HepG2 (cell line): ENCODE results near the gene PLEKHG2. TPM values are rescaled to one million over a fixed set of nuclear protein-coding genes. Genes with fewer than 3 reads are reported as not detected.

Experiments
- ARID5B ChIP-seq: IDR thresholded peaks from 2 replicates; pipeline ENCODE4 v1.4.0; 2020; ENCODE audit warnings: mild to moderate bottlenecking, missing genetic modification reagents
- FOXA1 ChIP-seq, 2 experiments: fragments of 450-650 bp in 1 of 2; sonication (generic) in 1 of 2; formaldehyde crosslinking in 1 of 2; IDR thresholded peaks; 2 replicates each; pipeline versions ENCODE4 v1.4.0 to v1.6.1; 2016 to 2020; ENCODE audit warnings: missing genetic modification reagents in 1 of 2
- JDP2 ChIP-seq: sonication (generic); formaldehyde crosslinking; IDR thresholded peaks from 2 replicates; pipeline ENCODE4 v1.8.1; 2022; ENCODE audit warnings: missing genetic modification reagents, borderline replicate concordance
- KLF13 ChIP-seq: sonication (generic); formaldehyde crosslinking; IDR thresholded peaks from 2 replicates; pipeline ENCODE4 v1.4.0; 2020; ENCODE audit warnings: mild to moderate bottlenecking, missing genetic modification reagents
- MXI1 ChIP-seq: IDR thresholded peaks from 3 replicates; pipeline ENCODE4 v1.6.1; 2012; ENCODE audit warnings: low read depth, low read length, inconsistent platforms, borderline replicate concordance
- NFAT5 ChIP-seq: sonication (generic); formaldehyde crosslinking; IDR thresholded peaks from 2 replicates; pipeline ENCODE4 v1.4.0; 2020; ENCODE audit warnings: missing genetic modification reagents
- SMAD9 ChIP-seq: sonication (generic); formaldehyde crosslinking; IDR thresholded peaks from 2 replicates; pipeline ENCODE4 v1.5.1; 2020; ENCODE audit warnings: mild to moderate bottlenecking, missing genetic modification reagents
- TGIF2 ChIP-seq: IDR thresholded peaks from 2 replicates; pipeline ENCODE4 v1.6.1; 2016; ENCODE audit warnings: control low read depth, missing compliant biosample characterization
- ZBTB39 ChIP-seq: sonication (generic); formaldehyde crosslinking; IDR thresholded peaks from 2 replicates; pipeline ENCODE4 v1.5.0; 2020; ENCODE audit warnings: missing genetic modification reagents
- ZFP36L1 ChIP-seq: sonication (generic); formaldehyde crosslinking; IDR thresholded peaks from 2 replicates; pipeline ENCODE4 v1.8.0; 2022; ENCODE audit warnings: mild to moderate bottlenecking, missing genetic modification reagents, moderate library complexity
- ZNF572 ChIP-seq: sonication (generic); formaldehyde crosslinking; IDR thresholded peaks from 2 replicates; pipeline ENCODE4 v1.5.1; 2020; ENCODE audit warnings: mild to moderate bottlenecking, missing genetic modification reagents
- ZNF597 ChIP-seq: sonication (generic); formaldehyde crosslinking; IDR thresholded peaks from 2 replicates; pipeline ENCODE4 v1.5.0; 2020; ENCODE audit warnings: missing genetic modification reagents
- ZNF619 ChIP-seq: sonication (generic); formaldehyde crosslinking; IDR thresholded peaks from 2 replicates; pipeline ENCODE4 v1.4.0; 2020; ENCODE audit warnings: mild to moderate bottlenecking, missing genetic modification reagents
- ZNF720 ChIP-seq: sonication (generic); formaldehyde crosslinking; IDR thresholded peaks from 2 replicates; pipeline ENCODE4 v1.4.0; 2020; ENCODE audit warnings: missing genetic modification reagents
- ZNF768 ChIP-seq: sonication (generic); formaldehyde crosslinking; IDR thresholded peaks from 2 replicates; pipeline ENCODE4 v1.4.0; 2020; ENCODE audit warnings: missing genetic modification reagents
- polyA plus RNA-seq, 8 experiments: library from polyadenylated mRNA; depleted of rRNA in 3 of 8; stranded (reverse) in 7 of 8; unstranded in 1 of 8; fragments of >200 nt; fragmentation: Illumina TruSeq in 4 of 8; extraction: Trizol in 4 of 8; gene quantifications; 2 replicates each; pipeline versions ENCODE4 v1.2.1 to v1.2.3, GENCODE V29; 2011 to 2016; ENCODE audit warnings: low read depth in 4 of 8, missing spikeins in 1 of 8, mixed read lengths in 1 of 8; ENCODE audit not compliant: insufficient read depth in 1 of 8
- total RNA-seq, 5 experiments: library from RNA; depleted of rRNA; stranded (reverse); fragments of >200 nt; fragmentation: Illumina TruSeq; extraction: Trizol; gene quantifications; 2 replicates each; pipeline ENCODE4 v1.2.3, GENCODE V29; 2016; ENCODE audit warnings: low read depth in 1 of 5

Gene PLEKHG2
- total and polyA plus RNA-seq, 2 of the 13 experiments (the other 11 are each of a cell fraction or from before 2014, with no cell fraction given), result 3.6 to 6.8 TPM

GRCh38 chr19:39401549-39402345 lies 10.7 kb upstream of the PLEKHG2 start (continued):
- TF ChIP-seq ARID5B (peak; percentile 72), ZNF572 (CRISPR knock-in tag) (no peak), TGIF2 (CRISPR knock-in tag) (peak; percentile 7; the same call in 1 of the 2 replicates), MXI1 (peak; percentile 86; the same call in 2 of the 3 replicates), SMAD9 (CRISPR knock-in tag) (no peak), ZNF720 (CRISPR knock-in tag) (no peak), ZNF768 (peak; percentile 50; the same call in 1 of the 2 replicates), ZNF597 (CRISPR knock-in tag) (no peak), NFAT5 (CRISPR knock-in tag) (no peak), ZFP36L1 (CRISPR knock-in tag) (peak; percentile 90), ZBTB39 (CRISPR knock-in tag) (peak; percentile 39; the same call in 1 of the 2 replicates), KLF13 (CRISPR knock-in tag) (no peak), JDP2 (CRISPR knock-in tag) (no peak; the same call in 1 of the 2 replicates), FOXA1 (IDR thresholded peaks at IDR 0.05) (no peak), FOXA1 (CRISPR knock-in tag; IDR thresholded peaks at IDR 0.05) (no peak), ZNF619 (CRISPR knock-in tag) (no peak)
